ENCODE data around the gene FFAR2.
A peak's percentile ranks its signal among the peaks of the same experiment; 100 is the strongest.

Gene FFAR2

DNA sequence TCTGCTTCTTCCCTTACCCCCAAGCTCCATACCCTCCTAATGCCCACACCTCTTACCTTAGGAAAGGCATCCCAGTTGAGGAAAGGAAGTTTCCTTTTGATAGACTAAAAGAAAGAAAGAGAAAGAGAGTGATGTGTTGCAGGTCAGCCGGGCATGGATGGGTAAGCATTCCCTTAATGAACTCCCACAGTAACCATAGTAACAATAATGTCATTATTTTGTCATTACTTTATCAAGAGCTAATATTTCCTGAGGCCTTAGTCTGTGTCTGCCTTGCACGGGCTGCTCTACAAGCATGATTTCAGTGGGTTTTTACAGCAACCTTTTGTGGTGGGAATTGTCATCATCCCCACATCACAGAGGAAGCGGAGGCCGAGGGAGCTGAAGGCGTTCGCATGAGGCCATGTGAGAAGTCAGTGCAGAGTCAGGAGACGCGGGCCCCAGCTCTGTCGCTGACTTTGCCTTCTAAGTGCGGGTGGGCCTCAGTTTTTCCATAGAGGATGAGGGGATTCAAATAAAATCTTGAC lies 39.7 kb downstream of the FFAR2 start:
- TF ChIP-seq MAX (IDR thresholded peaks at IDR 0.05) (no peak), TEAD4 (IDR thresholded peaks at IDR 0.05) (no peak), FOXM1 (IDR thresholded peaks at IDR 0.05; ENCODE audit: borderline replicate concordance, low read depth) (no peak), TCF12 (IDR thresholded peaks at IDR 0.05; ENCODE audit: low read depth) (no peak), TAF1 (IDR thresholded peaks at IDR 0.05; ENCODE audit: low read depth) (no peak), YY1 (IDR thresholded peaks at IDR 0.05; ENCODE audit: low read depth) (no peak), EGR1 (IDR thresholded peaks at IDR 0.05) (no peak), NFIC (IDR thresholded peaks at IDR 0.05) (no peak), ZBTB7A (IDR thresholded peaks at IDR 0.05; ENCODE audit: low read depth) (no peak), EP300 (IDR thresholded peaks at IDR 0.05; ENCODE audit: borderline replicate concordance) (no peak), USF1 (IDR thresholded peaks at IDR 0.05) (no peak), RAD21 (IDR thresholded peaks at IDR 0.05; ENCODE audit: low read depth) (no peak)

DNA sequence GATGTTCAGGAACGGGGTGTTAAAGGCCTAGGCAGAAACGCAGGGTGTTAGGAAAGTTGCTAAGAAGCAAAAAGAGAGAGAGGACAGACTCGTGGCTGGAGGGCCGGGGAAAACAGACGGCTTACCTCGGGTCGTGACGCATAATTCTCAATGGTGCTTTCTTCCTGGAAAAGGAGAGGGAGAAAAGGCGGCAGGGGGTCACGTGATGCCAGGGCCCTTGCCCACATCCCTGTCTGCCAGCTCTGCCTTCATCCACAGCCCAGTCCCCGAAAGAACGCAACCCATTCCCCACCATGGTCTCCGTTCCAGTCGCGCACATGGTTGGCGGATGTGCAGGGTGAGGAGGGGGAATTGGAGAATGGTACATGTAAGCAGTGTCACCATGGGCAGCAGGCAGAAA lies 40.6 kb downstream of the FFAR2 start:
- TF ChIP-seq USF1 (IDR thresholded peaks at IDR 0.05) = peak; percentile 36; the same call in 1 of the 2 replicates
- TF ChIP-seq TEAD4 (IDR thresholded peaks at IDR 0.05) = no peak

- TF ChIP-seq RAD21 (IDR thresholded peaks at IDR 0.05; ENCODE audit: low read depth) = no peak
These were observed 42.3 kb downstream of the FFAR2 start, which contains the start of gene KRTDAP for GRCh38 chr19:35490364-35490763. TSS of gene KRTDAP (minus strand) at chr19:35490464. CDS start at chr19:35490442, 22 bp downstream.

DNA sequence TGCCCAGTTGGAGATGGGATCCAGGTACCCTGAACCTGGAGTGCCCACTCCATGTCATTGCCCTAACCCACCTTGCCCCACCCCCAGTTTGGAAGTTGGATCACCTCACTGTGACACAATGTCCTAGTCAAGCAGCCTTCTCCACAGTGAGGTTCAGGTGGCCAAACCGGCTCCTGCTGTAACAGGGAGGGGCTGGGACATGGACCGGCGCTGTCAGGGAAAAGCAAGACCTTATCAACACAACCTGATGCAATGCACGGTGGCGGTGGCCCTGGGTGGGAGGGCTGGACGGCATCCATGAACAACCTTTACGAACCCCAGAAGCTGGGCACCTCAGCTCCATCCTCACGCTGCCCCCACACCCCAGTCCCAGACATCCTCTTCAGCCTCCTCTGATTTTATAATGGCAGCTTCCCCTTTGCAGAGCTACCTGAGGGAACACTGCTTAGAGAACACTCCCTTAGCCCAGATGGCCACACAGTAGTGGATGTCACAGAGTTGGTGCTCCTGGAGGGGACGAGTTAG lies 43.8 kb downstream of the FFAR2 start:
- TF ChIP-seq CEBPB (IDR thresholded peaks at IDR 0.05) (no peak), YY1 (IDR thresholded peaks at IDR 0.05; ENCODE audit: low read depth) (no peak), EGR1 (IDR thresholded peaks at IDR 0.05) (no peak), FOXM1 (IDR thresholded peaks at IDR 0.05; ENCODE audit: borderline replicate concordance, low read depth) (no peak)
- TF ChIP-seq, protein P1, sequence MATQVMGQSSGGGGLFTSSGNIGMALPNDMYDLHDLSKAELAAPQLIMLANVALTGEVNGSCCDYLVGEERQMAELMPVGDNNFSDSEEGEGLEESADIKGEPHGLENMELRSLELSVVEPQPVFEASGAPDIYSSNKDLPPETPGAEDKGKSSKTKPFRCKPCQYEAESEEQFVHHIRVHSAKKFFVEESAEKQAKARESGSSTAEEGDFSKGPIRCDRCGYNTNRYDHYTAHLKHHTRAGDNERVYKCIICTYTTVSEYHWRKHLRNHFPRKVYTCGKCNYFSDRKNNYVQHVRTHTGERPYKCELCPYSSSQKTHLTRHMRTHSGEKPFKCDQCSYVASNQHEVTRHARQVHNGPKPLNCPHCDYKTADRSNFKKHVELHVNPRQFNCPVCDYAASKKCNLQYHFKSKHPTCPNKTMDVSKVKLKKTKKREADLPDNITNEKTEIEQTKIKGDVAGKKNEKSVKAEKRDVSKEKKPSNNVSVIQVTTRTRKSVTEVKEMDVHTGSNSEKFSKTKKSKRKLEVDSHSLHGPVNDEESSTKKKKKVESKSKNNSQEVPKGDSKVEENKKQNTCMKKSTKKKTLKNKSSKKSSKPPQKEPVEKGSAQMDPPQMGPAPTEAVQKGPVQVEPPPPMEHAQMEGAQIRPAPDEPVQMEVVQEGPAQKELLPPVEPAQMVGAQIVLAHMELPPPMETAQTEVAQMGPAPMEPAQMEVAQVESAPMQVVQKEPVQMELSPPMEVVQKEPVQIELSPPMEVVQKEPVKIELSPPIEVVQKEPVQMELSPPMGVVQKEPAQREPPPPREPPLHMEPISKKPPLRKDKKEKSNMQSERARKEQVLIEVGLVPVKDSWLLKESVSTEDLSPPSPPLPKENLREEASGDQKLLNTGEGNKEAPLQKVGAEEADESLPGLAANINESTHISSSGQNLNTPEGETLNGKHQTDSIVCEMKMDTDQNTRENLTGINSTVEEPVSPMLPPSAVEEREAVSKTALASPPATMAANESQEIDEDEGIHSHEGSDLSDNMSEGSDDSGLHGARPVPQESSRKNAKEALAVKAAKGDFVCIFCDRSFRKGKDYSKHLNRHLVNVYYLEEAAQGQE (IDR thresholded peaks at IDR 0.05; ENCODE audit: low read depth) = no peak

- TF ChIP-seq, protein P1 (IDR thresholded peaks at IDR 0.05; ENCODE audit: low read depth) = no peak
- TF ChIP-seq MAX (IDR thresholded peaks at IDR 0.05) (no peak), TAF1 (IDR thresholded peaks at IDR 0.05; ENCODE audit: low read depth) (no peak), ZBTB7A (IDR thresholded peaks at IDR 0.05; ENCODE audit: low read depth) (no peak), CREB1 (IDR thresholded peaks at IDR 0.05; ENCODE audit: low read depth) (no peak), RAD21 (IDR thresholded peaks at IDR 0.05; ENCODE audit: low read depth) (no peak), EP300 (IDR thresholded peaks at IDR 0.05; ENCODE audit: borderline replicate concordance) (no peak), EGR1 (IDR thresholded peaks at IDR 0.05) (no peak), YY1 (IDR thresholded peaks at IDR 0.05; ENCODE audit: low read depth) (no peak), CEBPB (IDR thresholded peaks at IDR 0.05) (no peak)
These were observed 45.9 kb downstream of the FFAR2 start for GRCh38 chr19:35493971-35494370.

GRCh38 chr19:35495107-35496064 lies 47.3 kb downstream of the FFAR2 start:
- TF ChIP-seq, protein P1 (IDR thresholded peaks at IDR 0.05; ENCODE audit: low read depth) = peak; percentile 30; the same call in 1 of the 2 replicates
- TF ChIP-seq RAD21 (IDR thresholded peaks at IDR 0.05; ENCODE audit: low read depth) (peak; percentile 68), EGR1 (IDR thresholded peaks at IDR 0.05) (peak; percentile 57; the same call in 1 of the 2 replicates), FOXM1 (IDR thresholded peaks at IDR 0.05; ENCODE audit: borderline replicate concordance, low read depth) (no peak), NFIC (IDR thresholded peaks at IDR 0.05) (no peak), TCF12 (IDR thresholded peaks at IDR 0.05; ENCODE audit: low read depth) (no peak), CREB1 (IDR thresholded peaks at IDR 0.05; ENCODE audit: low read depth) (no peak)
